HG02571 (cell line): ENCODE measurements around the gene DPYSL4.

Experiments used
- ATAC-seq: cut with Tn5 transposase; IDR thresholded peaks from one replicate; pipeline ENCODE4 v1.9.1; 2021; ENCODE audit warnings: mild to moderate bottlenecking, moderate library complexity; ENCODE audit not compliant: unreplicated experiment

Gene DPYSL4

DNA sequence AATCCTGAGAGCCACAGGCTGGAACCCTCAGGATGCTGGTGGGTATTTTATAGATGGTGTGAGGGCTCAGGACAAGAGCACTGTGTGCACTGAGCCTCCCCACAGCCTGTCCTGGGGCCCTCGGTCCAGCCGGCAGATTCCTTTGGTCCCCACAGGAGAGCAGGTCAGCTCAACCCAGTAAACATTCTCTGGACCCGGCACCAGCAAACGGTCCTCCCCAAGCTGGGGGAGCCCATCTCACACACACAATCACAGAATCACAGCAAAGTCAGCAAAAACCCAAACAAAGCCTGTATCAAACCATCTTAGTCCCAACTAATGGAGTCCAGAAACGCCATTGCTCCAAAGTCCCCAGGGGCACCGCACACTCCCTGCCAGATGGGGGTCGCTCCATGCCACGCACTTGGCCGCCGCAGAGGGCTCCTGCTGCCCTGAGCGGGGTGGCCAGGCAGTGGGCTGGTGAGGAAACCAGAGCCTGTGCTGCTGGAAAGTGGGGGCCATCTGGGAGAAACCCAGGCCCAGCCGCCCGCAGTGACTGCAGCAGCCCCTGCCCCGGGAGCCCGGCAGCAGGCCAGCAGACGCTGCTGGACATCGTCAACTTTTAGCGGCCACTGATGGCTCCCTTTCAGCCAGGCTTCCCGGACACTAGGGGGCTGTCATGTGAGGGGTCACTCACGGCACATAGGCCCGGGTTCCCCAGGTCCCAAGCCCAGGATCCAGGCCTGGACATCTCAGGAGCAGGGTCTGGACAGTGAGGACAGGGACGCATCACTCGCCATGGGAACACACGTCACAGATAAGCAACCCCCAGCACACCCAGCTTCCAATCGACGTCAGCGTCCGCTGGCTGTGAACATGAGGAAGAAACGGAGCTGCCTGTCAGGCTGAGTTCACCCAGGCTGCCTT is 52.6 kb downstream of the DPYSL4 start:
- no peak for ATAC-seq

DNA sequence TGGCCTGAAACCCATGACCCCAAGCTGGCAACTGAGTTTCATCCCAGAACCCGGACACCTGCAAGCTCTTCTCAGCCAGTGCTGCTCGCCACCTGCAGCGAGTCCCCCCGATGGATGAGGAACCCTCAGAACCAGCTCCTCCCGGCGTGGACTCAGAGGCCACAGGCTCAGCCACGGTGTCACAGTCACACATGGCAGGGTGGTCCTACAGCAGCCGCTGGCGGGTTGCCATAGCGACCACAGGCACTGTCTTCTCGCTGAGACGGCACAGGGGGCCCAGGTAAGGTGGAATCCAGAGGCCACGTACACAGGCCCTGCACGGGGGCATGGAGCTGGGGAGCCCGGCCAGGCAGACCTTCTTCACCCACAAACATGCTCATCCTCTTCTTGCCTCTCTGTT is 53.4 kb downstream of the DPYSL4 start:
- ATAC-seq, result no peak

- ATAC-seq, result no peak
Observed at GRCh38 chr10:132240581-132240980, 53.8 kb downstream of the DPYSL4 start.

GRCh38 chr10:132241086-132241485 is 54.3 kb downstream of the DPYSL4 start:
- ATAC-seq, result no peak

DNA sequence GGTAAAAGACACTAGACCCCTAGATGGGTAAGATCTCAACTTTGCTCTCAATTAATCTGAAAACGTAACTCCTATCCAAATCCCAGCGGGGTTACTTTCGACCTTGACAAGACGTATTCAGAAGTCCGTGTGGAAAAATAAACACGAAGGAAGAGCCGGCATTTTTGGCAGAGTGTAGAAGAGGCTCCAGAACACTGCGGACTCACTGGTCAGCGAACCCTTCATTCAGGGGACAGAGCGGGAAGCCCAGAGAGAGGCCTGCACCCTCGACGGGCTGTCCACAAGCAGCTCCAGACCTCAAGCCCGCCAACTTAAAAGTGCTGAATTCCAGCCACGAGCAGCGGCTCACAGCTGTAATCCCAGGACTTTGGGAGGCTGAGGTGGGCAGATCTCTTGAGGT is 54.7 kb downstream of the DPYSL4 start:
- no peak for ATAC-seq

- ATAC-seq, result no peak
Observed at GRCh38 chr10:132242103-132242840, 55.5 kb downstream of the DPYSL4 start.

- ATAC-seq, result no peak
Observed at GRCh38 chr10:132243141-132243540, 56.4 kb downstream of the DPYSL4 start.

DNA sequence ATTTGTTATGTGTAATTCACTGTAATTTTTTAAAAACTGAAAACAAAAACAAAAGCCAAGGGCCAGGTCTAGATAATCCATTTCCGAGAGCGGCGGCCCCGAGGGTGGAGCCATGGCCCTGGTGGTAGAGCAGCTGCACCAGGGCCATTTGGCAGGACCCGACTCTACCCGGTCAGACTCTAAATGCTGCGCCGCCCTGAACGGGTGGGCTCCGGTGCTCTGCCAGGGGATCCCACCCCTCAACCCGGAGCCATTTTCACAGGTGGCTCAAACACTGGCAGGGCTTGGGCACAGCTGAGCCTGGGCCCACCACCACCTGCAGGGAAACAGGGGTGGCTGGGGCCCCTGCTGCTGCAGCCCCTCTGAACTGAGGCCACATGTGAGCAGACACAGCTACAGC is 56.9 kb downstream of the DPYSL4 start:
- no peak for ATAC-seq

- no peak for ATAC-seq
Observed at GRCh38 chr10:132245056-132245455, 58.3 kb downstream of the DPYSL4 start.

DNA sequence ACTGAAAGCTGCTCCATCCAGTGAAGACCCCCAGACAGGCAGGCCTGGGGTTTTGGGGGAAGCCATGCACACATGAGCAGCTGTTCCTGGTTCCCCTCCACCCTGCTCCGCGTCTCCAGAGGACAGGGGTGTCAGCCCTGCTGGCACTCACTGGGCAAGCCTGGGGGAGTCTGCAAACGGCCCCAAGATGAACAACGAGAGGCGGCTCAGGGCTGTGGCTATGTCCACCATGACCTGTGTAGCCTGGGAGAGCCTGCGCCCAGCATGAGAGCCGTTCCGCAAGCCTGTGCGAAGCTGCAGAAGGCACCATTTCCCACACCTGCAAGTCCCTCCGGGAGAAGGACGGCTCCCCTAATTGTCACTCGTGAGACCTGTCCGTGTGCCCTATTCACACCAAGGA is 59.5 kb downstream of the DPYSL4 start:
- no peak for ATAC-seq

DNA sequence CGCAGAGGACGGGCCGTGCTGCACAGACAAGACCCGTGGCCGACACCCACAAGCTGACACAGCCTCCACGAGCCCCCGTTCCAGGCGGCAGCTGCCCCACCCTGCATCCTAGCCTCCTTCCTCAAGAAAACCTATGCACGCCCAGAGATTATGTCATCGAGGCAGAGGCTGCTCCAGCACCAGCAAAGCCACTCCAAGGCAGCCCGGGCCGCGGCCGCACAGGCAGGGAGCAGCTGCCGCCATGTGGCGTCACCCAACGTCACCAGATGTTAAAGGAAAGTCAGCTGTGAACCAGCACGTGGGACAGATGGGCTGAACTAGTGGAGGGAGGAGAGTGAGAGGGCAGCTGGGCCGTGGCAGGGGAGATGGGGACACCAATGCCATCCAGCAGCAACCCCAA is 61.2 kb downstream of the DPYSL4 start:
- ATAC-seq, result no peak

DNA sequence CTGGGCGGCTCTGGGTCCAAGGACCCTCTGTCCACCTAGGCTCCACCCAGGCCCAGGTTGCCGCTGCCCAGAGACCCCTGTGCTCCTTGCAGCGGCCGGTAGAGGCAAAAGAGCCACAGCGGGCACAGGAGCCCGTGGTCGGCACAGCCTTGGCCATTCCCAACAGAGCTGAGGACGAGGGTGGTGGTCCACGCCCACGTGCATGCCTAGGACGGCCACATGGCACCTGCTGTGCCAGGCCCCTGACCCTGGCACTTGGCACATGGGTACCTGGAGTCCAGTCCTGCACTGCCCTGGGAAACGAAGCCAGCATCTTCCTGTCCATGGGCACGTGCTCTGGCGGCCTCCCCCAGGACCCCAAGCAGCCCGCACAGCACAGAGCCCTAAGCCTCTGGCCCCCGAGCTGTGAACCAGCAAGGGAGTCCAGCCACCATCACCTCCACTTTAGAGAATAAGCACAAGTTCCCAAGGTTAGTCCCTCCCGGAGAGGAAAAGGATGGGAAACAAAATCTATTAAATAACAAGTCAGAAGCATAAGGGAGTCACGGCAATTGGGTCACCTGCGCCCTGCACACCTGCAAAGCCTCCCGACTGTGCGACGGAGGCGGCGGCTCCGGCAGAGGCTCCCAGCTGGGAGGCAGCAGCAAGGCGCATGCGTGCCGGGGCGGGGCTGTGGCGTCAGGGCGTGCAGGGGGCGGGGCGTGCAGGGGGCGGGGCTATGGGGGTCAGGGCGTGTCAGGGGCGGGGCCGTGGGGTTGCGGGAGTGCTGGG is 61.9 kb downstream of the DPYSL4 start:
- no peak for ATAC-seq

- ATAC-seq, result no peak
Observed at GRCh38 chr10:132249226-132249724, 62.5 kb downstream of the DPYSL4 start.

DNA sequence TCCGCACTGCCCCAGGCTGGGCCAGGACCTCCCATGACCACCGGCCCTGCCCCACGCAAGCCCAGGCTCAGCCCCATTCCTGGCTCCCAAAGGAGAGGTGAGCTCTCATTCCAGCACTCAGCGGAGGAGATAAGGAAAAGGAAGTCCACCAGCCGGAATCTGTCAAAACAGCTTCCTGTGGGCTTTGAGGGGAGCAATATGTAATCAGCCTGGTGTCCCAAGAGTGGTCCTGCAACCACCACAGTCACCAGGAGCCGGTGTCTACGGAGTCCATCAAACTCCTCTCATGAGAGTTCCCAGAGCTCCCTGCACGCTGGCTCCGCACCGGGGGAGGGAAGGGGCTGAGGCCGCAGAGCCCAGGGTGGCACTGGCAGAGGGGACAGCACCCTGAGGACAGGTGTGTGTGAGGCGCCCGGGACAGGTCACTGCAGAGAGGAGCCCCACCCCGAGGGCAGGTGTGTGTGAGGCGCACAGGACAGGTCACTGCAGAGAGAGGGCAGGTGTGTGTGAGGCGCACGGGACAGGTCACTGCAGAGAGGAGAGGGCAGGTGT is 63.2 kb downstream of the DPYSL4 start:
- no peak for ATAC-seq

DNA sequence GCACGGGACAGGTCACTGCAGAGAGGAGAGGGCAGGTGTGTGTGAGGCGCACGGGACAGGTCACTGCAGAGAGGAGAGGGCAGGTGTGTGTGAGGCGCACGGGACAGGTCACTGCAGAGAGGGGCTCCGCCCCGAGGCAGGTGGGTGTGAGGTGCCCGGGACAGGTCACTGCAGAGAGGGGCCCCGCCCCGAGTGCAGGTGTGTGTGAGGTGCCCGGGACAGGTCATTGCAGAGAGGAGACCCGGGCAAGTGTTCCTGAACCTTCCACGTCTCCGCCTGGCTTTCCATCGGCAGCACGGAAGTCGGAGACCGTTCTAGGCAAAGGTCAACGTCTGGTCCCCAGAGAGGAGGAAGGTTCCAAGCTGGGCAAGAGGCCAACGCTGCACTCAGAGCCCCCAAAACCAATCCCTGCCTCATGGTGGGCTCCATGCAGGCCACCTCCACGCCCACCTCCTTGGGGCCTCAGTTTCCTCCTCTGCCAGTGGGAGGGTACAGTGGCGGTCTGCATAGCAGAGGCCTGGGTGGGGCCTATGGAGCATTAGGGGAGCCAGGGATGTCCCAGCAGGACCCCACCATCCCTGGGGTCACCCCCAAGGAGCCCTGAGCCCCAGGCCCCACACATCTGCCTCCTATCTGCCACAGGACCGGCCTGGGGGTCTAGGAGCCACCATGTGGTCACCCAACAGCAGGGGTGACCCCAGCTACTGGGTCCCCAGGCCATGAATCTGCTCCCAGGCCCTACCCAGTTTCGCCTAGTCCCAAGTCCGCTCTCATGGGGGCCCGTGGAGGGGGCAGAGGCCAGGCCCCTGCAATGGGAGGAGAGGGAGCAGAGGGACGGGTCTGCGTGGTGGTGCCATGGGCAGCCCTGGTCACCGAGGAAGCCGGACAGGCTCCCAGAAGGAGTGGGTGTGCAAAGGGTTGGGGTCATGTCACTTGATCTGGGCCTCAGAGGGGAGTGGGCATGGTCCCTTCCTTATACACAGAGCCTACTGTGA is 64.0 kb downstream of the DPYSL4 start:
- ATAC-seq, result no peak

GRCh38 chr10:132251928-132252327 is 65.2 kb downstream of the DPYSL4 start:
- ATAC-seq, result no peak

DNA sequence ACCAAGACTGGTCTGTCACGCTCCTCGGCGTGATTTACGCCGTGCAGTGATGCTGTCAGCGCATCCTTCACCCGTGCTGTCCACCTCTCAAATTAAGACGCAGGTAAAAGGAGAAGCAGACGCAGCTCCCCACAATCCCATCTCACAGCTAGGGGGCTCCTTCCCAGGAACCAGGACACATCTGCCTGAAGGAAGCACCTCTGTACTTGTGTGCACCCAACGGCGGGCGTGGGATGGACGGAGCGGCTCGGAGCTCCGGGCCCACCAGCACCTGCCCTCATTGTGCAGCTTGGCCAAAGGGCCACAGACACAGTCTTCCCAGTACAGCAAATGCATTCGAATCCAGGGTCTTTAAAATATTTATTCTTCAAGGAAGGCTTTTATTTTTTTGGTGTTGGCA is 65.7 kb downstream of the DPYSL4 start:
- ATAC-seq, result no peak

- no peak for ATAC-seq
Observed at GRCh38 chr10:132253092-132253687, 66.4 kb downstream of the DPYSL4 start.

DNA sequence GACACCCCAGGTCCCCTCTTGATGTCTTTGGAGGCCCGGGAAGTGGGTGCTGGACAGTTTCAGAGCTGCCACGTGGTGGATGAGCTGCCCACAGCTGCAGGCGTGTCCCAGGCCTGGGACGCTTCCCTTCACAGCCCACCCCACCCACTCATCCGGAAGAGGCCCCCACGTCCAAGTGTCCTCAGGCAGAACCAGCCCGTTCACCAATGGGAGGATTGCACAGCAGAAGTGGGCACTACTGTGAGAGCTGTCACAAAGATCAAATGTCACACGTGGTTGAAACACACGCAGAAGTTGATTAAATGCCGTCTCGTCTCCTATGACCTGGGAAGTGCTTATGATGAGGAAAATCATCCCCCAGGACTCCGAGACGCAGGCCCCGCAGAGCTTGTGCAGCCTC is 68.1 kb downstream of the DPYSL4 start:
- no peak for ATAC-seq
